SJSA1 (cell line): Measurements from ENCODE around the gene SIPA1L3. TPM values are rescaled to one million over a fixed set of nuclear protein-coding genes. Genes with fewer than 3 reads are reported as not detected.

Source experiments
- total RNA-seq: library from RNA; depleted of rRNA; stranded (reverse); fragments of >200 nt; shearing (Covaris generic); gene quantifications from 2 replicates; pipeline ENCODE4 v1.2.3, GENCODE V29; 2014; rRNA removed

Gene SIPA1L3
- total RNA-seq, 1 experiment from 2014 or later, result 9.3 TPM

Other genes with a start within 250 kb of the SIPA1L3 start
- gene ZNF607, start 187.4 kb upstream of the SIPA1L3 start, total RNA-seq, result not detected in 2 replicates
- 0.13 and 0.39 TPM in 2 replicates for gene ZNF573, start 127.6 kb upstream of the SIPA1L3 start, total RNA-seq
- gene WDR87, start 614 bp upstream of the SIPA1L3 start, total RNA-seq, result 0.03 TPM in 1 of 2 replicates, not detected in the other